Panc1 (cell line): Measurements from ENCODE around the gene ANHX. TPM values are rescaled to one million over a fixed set of nuclear protein-coding genes. Genes with fewer than 3 reads are reported as not detected.

Source experiments
- ATAC-seq: fragments of 200-7000 bp; cut with Tn5 transposase; 2 replicates; pipeline ENCODE4 v1.9.1; 2020; ENCODE audit warnings: mild to moderate bottlenecking, moderate library complexity
- BruUV-seq: library from RNA; stranded (reverse); fragments of 400-500 nt; replicated peaks from 2 replicates; lab custom pipeline; 2021; lab: Mats Ljungman, UMichigan
- CTCF ChIA-PET: fragments of 300-600 bp; sonication (Branson Sonifier 250); formaldehyde crosslinking; loops from one replicate; lab custom pipeline; 2022; ENCODE audit warnings: antibody characterized with exemption; lab: Charles Lee
- POLR2A ChIA-PET: fragments of 300-600 bp; sonication (Branson Sonifier 250); formaldehyde crosslinking; loops from one replicate; lab custom pipeline; 2022; ENCODE audit warnings: antibody characterized with exemption; lab: Charles Lee
- DNase-seq: peaks from one replicate; pipeline ENCODE4 v3.0.0-alpha.2; 2010; ENCODE audit warnings: low read depth, low spot score
- H3K27ac ChIP-seq: 2 replicates; pipeline ENCODE4 v1.5.1; 2011; ENCODE audit warnings: mild to moderate bottlenecking, low read length, inconsistent platforms
- H3K27me3 ChIP-seq: fragments of 200-500 bp; sonication (Bioruptor generic); 2 replicates; pipeline ENCODE4 v1.6.0; 2014; ENCODE audit warnings: low read length, inconsistent platforms; ENCODE audit not compliant: control insufficient read depth, insufficient read depth
- H3K36me3 ChIP-seq: fragments of 200-500 bp; sonication (Bioruptor generic); 2 replicates; pipeline ENCODE4 v1.5.1; 2014; ENCODE audit warnings: inconsistent platforms, mild to moderate bottlenecking, low read length, moderate library complexity; ENCODE audit not compliant: control insufficient read depth, insufficient read depth
- H3K4me1 ChIP-seq: 2 replicates; pipeline ENCODE4 v1.5.1; 2011; ENCODE audit warnings: inconsistent platforms, mild to moderate bottlenecking, low read length, moderate library complexity; ENCODE audit not compliant: control insufficient read depth, insufficient read depth
- H3K4me3 ChIP-seq, 2 experiments: 2 replicates each; pipeline ENCODE4 v1.5.1; 2011 to 2012; ENCODE audit warnings: low read depth in 2 of 2, low read length in 2 of 2, mild to moderate bottlenecking in 2 of 2, inconsistent platforms in 1 of 2, moderate library complexity in 1 of 2
- H3K9me3 ChIP-seq: fragments of 200-500 bp; sonication (Bioruptor generic); 2 replicates; pipeline ENCODE4 v1.5.1; 2014; ENCODE audit warnings: low read depth, mild to moderate bottlenecking, inconsistent platforms, low read length, moderate library complexity; ENCODE audit not compliant: control insufficient read depth, insufficient read depth
- POLR2AphosphoS5 ChIP-seq: IDR thresholded peaks from 2 replicates; pipeline ENCODE4 v1.6.1; 2012; ENCODE audit warnings: mild to moderate bottlenecking, low read depth, low read length, moderate library complexity
- SIN3A ChIP-seq: IDR thresholded peaks from 2 replicates; pipeline ENCODE4 v1.6.1; 2012; ENCODE audit warnings: low read depth, mild to moderate bottlenecking, low read length, moderate library complexity, borderline replicate concordance; ENCODE audit not compliant: insufficient read depth
- TCF7L2 ChIP-seq: IDR thresholded peaks from 2 replicates; pipeline ENCODE4 v1.6.1; 2011; ENCODE audit warnings: mild to moderate bottlenecking, low read depth, low read length, inconsistent platforms
- in situ Hi-C: cut with HindIII; loops from 2 replicates; pipeline ENCODE4 v1.10.0; 2016; ENCODE audit warnings: low sequenced_read_pairs, low pct_unique_long_range_greater_than_20kb
- intact Hi-C: fragments of 100-400 bp; cut with micrococcal nuclease; formaldehyde crosslinking; loops from one replicate; pipeline ENCODE4 v1.10.0; 2022; ENCODE audit not compliant: unreplicated experiment
- total RNA-seq: library from RNA; stranded (reverse); gene quantifications from one replicate; pipeline ENCODE4 v1.2.1, GENCODE V29; 2021; ENCODE audit not compliant: unreplicated experiment
- TF ChIP-seq, protein P1 (sequence below): fragments of 450-650 bp; IDR thresholded peaks from 2 replicates; pipeline ENCODE4 v1.5.1; 2017; ENCODE audit warnings: mild to moderate bottlenecking
- TF ChIP-seq, protein P2 (sequence below), 2 experiments: IDR thresholded peaks; 2 replicates each; pipeline ENCODE4 v1.6.1; 2011 to 2012; ENCODE audit warnings: low read depth in 2 of 2, control low read depth in 1 of 2, low read length in 1 of 2, mild to moderate bottlenecking in 1 of 2, moderate library complexity in 1 of 2; ENCODE audit not compliant: insufficient read depth in 1 of 2

The ANHX gene
- total RNA-seq, 1 experiment from 2014 or later: not detected

DNA sequence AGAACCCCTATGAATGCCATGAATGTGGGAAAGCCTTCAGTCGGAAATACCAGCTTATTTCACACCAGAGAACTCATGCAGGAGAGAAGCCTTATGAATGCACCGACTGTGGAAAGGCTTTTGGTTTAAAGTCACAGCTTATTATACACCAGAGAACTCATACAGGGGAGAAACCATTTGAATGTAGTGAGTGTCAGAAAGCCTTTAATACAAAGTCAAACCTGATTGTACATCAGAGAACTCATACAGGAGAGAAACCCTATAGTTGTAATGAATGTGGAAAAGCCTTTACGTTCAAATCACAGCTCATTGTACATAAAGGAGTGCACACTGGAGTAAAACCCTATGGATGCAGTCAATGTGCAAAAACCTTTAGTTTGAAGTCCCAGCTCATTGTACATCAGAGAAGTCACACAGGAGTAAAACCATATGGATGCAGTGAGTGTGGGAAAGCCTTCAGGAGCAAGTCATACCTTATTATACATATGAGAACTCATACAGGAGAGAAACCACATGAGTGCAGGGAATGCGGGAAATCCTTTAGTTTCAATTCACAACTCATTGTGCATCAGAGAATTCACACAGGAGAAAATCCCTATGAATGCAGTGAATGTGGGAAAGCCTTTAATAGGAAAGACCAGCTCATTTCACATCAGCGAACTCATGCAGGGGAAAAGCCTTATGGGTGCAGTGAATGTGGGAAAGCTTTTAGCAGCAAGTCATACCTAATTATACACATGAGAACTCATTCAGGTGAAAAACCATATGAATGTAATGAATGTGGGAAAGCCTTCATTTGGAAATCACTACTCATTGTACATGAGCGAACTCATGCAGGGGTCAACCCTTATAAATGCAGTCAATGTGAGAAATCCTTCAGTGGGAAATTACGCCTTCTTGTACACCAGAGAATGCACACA is 32.1 kb downstream of the ANHX start:
- DNase-seq (no peak), ATAC-seq (no peak)
- Histone ChIP-seq H3K9me3 (peaks cover 69% of the 10 kb centered on the region), H3K27ac (no peak overlapping the region), H3K27me3 (no peaks in the 10 kb centered on the region), H3K4me3 (no peak overlapping the region), H3K36me3 (peaks cover 15% of the 10 kb centered on the region), H3K4me1 (no peaks in the 10 kb centered on the region)
- in situ Hi-C loops: no loop called here
- ChIA-PET POLR2A (no interaction called here), CTCF (no interaction called here)
- BruUV-seq: no TSS peak
- intact Hi-C loops: no loop called here
- TF ChIP-seq, protein P1, sequence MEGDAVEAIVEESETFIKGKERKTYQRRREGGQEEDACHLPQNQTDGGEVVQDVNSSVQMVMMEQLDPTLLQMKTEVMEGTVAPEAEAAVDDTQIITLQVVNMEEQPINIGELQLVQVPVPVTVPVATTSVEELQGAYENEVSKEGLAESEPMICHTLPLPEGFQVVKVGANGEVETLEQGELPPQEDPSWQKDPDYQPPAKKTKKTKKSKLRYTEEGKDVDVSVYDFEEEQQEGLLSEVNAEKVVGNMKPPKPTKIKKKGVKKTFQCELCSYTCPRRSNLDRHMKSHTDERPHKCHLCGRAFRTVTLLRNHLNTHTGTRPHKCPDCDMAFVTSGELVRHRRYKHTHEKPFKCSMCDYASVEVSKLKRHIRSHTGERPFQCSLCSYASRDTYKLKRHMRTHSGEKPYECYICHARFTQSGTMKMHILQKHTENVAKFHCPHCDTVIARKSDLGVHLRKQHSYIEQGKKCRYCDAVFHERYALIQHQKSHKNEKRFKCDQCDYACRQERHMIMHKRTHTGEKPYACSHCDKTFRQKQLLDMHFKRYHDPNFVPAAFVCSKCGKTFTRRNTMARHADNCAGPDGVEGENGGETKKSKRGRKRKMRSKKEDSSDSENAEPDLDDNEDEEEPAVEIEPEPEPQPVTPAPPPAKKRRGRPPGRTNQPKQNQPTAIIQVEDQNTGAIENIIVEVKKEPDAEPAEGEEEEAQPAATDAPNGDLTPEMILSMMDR: no peak
- TF ChIP-seq, protein P2, sequence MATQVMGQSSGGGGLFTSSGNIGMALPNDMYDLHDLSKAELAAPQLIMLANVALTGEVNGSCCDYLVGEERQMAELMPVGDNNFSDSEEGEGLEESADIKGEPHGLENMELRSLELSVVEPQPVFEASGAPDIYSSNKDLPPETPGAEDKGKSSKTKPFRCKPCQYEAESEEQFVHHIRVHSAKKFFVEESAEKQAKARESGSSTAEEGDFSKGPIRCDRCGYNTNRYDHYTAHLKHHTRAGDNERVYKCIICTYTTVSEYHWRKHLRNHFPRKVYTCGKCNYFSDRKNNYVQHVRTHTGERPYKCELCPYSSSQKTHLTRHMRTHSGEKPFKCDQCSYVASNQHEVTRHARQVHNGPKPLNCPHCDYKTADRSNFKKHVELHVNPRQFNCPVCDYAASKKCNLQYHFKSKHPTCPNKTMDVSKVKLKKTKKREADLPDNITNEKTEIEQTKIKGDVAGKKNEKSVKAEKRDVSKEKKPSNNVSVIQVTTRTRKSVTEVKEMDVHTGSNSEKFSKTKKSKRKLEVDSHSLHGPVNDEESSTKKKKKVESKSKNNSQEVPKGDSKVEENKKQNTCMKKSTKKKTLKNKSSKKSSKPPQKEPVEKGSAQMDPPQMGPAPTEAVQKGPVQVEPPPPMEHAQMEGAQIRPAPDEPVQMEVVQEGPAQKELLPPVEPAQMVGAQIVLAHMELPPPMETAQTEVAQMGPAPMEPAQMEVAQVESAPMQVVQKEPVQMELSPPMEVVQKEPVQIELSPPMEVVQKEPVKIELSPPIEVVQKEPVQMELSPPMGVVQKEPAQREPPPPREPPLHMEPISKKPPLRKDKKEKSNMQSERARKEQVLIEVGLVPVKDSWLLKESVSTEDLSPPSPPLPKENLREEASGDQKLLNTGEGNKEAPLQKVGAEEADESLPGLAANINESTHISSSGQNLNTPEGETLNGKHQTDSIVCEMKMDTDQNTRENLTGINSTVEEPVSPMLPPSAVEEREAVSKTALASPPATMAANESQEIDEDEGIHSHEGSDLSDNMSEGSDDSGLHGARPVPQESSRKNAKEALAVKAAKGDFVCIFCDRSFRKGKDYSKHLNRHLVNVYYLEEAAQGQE (IDR thresholded peaks at IDR 0.05; ENCODE audit: insufficient read depth in 1 of 2, low read depth in 2 of 2, low read length in 1 of 2): no peak
- TF ChIP-seq POLR2AphosphoS5 (no peak), SIN3A (no peak), TCF7L2 (no peak)

DNA sequence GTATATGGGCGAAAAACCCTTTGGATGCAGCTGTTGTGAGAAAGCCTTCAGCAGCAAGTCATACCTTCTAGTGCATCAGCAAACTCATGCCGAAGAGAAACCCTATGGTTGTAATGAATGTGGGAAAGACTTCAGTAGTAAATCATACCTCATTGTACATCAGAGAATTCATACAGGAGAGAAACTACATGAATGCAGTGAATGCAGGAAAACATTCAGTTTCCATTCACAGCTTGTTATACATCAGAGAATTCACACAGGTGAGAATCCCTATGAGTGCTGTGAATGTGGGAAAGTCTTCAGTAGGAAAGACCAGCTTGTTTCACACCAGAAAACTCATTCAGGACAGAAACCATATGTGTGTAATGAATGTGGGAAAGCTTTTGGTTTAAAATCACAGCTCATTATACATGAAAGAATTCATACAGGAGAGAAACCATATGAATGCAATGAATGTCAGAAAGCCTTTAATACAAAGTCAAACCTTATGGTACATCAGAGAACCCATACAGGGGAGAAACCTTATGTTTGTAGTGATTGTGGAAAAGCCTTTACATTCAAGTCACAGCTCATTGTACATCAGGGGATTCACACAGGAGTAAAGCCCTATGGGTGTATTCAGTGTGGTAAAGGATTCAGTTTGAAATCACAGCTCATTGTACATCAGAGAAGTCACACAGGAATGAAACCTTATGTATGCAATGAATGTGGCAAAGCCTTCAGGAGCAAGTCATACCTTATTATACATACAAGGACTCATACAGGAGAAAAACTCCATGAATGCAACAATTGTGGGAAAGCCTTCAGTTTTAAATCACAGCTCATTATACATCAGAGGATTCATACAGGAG is 33.0 kb downstream of the ANHX start:
- DNase-seq: no peak
- intact Hi-C loops: no loop called here

More for the DNA sequence above, 33.0 kb downstream of the ANHX start:
- Histone ChIP-seq H3K27ac (no peak overlapping the region), H3K4me3 (no peak overlapping the region), H3K36me3 (peaks cover 15% of the 10 kb centered on the region), H3K4me1 (no peaks in the 10 kb centered on the region), H3K9me3 (peaks cover 69% of the 10 kb centered on the region), H3K27me3 (no peaks in the 10 kb centered on the region)
- no peak for ATAC-seq
- BruUV-seq: TSS peak; percentile 8
- TF ChIP-seq, protein P2 (IDR thresholded peaks at IDR 0.05; ENCODE audit: insufficient read depth in 1 of 2, low read depth in 2 of 2, low read length in 1 of 2): no peak
- TF ChIP-seq POLR2AphosphoS5 (no peak), TCF7L2 (no peak), SIN3A (no peak)
- TF ChIP-seq, protein P1: no peak
- in situ Hi-C loops: no loop called here
- POLR2A ChIA-PET: no interaction called here
- CTCF ChIA-PET: no interaction called here
